LoVo (cell line): ENCODE measurements around the gene BCAP31.

Source experiments
- DNase-seq: peaks from one replicate; pipeline ENCODE4 v3.0.0-alpha.2; 2016; ENCODE audit warnings: low spot score

BCAP31 gene

DNA sequence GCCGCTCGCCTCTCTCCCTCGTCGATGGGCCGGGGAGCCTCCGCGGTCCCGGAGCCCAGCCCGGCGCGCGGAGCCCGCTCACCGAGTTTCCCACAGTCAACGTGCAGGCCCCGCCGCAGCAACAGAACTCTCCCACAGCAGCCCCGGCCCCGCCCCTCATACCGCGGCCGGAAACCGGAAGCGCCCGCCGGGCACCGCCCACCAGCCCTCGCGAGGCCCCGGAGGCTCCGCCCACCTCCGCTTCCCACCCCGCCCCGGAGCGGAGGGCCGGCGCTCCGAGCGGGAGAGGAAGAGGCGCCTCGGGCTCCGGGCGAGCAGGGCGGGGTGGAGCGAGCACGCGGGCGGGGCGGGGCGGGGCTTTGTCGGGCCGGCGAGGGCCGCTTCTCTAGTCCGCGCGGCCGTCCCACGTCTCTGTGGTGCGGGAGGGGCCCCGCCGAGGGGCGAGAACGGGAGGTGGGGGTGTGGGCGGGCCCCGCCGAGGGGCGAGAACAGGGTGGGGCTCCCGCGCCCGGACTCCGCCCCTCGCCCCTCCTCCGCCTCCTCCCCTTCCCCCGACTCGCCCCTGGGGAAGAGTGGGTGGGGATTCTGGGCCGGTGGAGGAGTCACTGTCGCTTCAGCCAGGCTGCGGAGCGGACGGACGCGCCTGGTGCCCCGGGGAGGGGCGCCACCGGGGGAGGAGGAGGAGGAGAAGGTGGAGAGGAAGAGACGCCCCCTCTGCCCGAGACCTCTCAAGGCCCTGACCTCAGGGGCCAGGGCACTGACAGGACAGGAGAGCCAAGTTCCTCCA lies at the start of gene BCAP31, which contains the start of gene ABCD1:
Gene BCAP31, minus strand, starts transcription at position 136 of the 787 bp plus-strand sequence. CDS start 1,143 bp downstream, outside the sequence.
Gene ABCD1, plus strand, starts transcription at position 605 of the 787 bp plus-strand sequence. CDS start 411 bp downstream, outside the sequence.
- DNase-seq: peak; percentile 82

- DNase-seq: no peak
Measured at GRCh38 chrX:153773218-153773611, 49.0 kb upstream of the BCAP31 start.

DNA sequence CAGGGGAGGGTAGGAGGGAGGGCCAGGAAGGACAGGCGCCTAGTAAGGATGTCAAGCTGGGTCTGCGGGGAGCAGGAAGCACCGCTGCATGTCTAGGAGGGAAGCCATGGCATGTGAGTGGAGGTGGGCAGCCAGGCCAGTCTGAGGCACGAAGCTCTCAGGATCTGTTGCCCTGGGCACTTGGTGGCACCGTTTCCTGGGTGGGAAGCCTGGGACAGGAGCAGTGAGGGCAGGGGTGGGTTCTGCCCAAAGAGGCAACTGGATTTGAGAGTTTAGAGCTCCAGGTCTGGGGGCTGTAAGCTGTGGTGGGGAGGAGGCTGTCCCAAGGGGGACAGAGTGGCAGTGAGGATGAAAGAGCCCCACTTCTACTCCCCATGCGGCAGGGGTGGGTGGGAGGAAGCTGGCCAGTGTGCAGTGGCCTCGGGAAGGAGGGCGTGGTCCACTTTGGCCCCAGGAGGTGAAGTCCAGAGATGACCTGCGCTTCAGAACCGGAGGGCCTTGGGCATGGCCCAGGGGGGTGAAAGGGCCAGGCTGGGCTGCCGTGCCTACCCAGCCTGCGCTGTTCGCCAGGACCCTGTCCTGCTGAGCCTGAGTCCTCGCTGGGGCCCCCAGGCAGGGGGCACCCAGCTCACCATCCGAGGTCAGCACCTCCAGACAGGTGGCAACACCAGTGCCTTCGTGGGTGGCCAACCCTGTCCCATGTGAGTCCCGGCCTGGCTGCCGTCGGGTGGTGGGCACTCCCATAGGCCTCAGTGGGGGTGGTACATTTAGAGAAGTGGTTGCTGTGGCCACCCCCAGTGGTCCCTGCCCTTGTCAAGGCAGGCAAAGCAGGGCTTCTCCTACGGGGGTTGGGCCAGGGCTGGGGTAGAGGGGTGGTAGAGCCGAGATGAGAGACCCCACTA lies 48.4 kb upstream of the BCAP31 start:
- no peak for DNase-seq

DNA sequence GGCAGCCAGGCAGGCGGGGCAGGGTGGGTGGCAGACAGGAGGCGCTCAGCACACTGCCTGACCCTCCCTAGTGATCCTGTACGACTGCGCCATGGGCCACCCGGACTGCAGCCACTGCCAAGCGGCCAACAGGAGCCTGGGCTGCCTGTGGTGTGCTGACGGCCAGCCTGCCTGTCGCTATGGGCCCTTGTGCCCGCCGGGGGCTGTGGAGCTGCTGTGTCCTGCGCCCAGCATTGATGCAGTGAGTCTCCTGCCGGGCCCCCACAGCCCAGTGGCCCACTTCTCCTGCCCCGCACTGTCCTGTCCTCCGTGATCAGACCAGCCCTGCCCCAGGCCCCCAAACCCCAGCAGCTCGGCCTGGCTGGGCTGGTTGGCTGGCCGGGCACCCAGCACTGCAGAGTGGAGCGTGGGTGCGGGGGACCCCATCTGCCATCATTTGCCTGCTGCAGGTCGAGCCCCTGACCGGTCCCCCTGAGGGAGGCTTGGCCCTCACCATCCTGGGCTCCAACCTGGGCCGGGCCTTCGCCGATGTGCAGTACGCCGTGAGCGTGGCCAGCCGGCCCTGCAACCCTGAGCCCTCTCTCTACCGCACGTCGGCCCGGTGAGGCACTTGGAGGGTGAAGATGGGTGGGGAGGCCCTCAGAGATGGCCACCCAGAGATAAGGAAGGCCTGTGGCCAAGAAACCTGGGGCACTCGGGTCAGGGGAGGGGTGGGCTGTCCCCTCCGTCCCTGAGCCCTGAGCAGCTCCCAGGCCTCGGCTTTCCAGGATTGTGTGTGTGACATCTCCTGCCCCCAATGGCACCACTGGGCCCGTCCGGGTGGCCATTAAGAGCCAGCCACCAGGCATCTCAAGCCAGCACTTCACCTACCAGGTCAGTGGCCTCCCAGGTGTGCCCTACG lies 47.5 kb upstream of the BCAP31 start:
- no peak for DNase-seq

DNA sequence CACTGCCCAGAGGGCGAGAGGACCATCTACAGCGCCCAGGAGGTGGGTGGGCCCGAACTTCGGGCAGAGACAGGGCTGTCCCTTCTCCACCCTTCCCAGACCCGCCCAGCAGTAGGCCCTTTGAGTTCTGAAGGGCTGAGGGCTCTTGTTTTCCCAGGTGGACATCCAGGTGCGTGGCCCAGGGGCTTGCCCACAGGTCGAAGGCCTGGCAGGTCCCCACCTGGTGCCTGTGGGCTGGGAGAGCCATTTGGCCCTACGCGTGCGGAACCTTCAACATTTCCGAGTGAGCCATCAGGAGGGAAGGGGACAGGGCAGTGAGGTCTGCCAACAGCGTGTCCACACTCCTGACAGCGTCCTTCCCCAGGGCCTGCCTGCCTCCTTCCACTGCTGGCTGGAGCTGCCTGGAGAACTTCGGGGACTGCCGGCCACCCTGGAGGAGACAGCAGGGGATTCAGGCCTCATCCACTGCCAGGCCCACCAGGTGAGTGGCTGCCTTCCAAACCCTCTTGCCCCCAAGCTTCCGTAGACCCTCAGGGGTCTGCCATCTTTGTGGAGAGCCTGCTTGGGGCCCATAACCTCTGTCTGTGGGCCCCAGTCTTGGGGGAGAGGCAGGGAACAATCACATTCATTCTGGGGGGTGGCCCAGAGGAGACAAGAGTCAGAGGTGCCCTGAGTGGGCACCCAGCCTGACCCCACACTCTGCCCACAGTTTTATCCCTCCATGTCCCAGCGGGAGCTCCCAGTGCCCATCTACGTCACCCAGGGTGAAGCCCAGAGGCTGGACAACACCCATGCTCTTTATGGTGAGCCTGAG lies 46.6 kb upstream of the BCAP31 start:
- DNase-seq: no peak

GRCh38 chrX:153769865-153770600 lies 45.8 kb upstream of the BCAP31 start:
- no peak for DNase-seq

GRCh38 chrX:153769158-153769864 lies 45.1 kb upstream of the BCAP31 start:
- DNase-seq: no peak

- no peak for DNase-seq
Measured at GRCh38 chrX:153768311-153769157, 44.3 kb upstream of the BCAP31 start.

GRCh38 chrX:153767674-153768055 lies 43.5 kb upstream of the BCAP31 start:
- no peak for DNase-seq

DNA sequence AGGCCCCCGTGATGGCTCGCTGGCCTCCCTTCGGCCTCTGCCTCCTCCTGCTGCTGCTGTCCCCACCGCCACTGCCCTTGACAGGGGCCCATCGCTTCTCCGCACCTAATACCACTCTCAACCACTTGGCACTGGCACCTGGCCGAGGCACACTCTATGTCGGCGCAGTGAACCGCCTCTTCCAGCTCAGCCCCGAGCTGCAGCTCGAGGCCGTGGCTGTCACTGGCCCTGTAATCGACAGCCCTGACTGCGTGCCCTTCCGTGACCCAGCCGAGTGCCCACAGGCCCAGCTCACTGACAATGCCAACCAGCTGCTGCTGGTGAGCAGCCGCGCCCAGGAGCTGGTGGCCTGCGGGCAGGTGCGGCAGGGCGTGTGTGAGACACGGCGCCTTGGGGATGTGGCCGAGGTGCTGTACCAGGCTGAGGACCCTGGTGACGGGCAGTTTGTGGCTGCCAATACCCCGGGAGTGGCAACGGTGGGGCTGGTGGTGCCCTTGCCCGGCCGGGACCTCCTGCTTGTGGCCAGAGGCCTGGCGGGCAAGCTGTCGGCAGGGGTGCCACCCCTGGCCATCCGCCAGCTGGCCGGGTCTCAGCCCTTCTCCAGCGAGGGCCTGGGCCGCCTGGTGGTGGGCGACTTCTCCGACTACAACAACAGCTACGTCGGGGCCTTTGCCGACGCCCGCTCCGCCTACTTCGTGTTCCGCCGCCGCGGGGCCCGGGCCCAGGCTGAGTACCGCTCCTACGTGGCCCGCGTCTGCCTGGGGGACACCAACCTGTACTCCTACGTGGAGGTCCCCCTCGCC lies 42.9 kb upstream of the BCAP31 start:
- no peak for DNase-seq

DNA sequence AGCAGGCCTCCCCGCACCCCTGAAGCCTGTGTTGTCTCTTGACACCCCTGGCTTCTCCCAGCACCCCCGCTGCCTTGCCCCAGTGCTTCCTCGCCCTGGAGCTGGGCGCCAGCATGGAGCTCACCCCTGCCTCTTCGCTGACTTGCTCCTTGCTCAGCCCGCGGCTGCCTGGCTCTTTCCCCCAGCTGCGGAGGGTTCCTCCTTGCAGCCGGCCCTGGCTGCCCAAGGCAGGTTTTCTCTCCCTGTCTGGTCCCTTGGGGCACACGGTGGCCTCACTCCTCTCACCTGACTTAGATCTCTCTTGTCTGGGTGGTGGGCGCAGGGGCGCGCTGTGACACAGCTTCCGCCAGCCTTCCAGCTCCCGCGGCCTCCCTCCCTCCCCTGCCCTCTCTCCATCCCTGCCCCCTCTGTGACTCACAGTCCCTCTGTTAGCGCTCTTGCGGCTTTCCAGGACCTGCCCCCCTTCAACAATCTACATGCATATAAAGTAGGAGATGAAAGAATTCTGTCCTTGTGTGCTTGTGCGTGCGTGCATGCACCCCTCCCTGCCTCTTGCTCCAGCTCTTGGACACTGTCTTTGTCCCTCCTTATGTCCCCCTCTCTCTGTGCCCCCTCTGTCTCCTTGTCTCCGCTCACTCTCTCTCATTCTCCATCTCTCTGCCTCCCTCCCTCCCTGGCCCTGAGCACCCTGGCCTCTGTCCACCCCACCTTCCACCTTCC lies 42.1 kb upstream of the BCAP31 start:
- DNase-seq: no peak

GRCh38 chrX:153765138-153766079 lies 41.2 kb upstream of the BCAP31 start:
- no peak for DNase-seq

- no peak for DNase-seq
Measured at GRCh38 chrX:153764786-153765137, 40.6 kb upstream of the BCAP31 start.

DNA sequence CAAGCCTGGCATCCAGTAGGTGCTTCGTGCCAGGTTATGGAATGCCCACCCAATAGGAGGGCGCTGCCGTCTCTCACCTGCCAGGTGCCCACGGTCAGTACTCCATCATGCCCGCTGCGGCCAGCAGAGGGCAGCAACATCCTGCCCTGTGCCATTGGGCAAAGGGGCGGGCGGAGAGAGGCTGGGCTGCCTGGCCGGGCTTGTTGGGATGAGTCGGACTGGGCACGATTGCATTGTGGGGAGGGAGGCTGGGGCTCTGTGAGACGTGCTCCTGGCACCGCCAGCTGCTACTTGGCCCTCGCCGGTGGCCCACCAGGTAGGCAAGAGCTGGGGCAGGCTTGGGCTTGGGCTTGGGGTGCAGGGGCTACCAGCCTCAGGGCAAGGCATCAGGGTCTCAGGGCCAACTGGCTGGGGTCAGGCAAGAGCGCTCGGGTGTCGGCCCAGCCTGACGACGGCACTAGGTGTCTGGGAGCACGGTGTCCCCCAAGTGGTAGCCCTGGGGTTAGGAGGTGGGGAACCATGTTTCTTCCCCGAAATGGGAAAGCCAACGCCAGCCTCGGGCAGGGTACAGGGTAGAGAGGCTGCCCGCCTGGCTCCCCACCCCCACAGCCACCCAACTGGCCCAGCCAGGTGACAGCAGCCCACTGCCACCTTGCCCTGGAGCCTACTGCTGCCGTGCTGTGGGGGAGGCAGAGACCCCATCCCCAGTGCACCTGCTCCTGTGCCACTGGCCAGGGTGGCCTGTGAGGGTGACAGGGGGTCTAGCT lies 40.0 kb upstream of the BCAP31 start, which contains the start of gene PLXNB3:
Gene PLXNB3, plus strand, starts transcription at position 261 of the 767 bp plus-strand sequence. CDS start 1,287 bp downstream, outside the sequence.
- DNase-seq: peak; percentile 75

GRCh38 chrX:153763298-153763932 lies 39.2 kb upstream of the BCAP31 start:
- DNase-seq: no peak
